ENCODE data around the gene CLOCK.

DNA sequence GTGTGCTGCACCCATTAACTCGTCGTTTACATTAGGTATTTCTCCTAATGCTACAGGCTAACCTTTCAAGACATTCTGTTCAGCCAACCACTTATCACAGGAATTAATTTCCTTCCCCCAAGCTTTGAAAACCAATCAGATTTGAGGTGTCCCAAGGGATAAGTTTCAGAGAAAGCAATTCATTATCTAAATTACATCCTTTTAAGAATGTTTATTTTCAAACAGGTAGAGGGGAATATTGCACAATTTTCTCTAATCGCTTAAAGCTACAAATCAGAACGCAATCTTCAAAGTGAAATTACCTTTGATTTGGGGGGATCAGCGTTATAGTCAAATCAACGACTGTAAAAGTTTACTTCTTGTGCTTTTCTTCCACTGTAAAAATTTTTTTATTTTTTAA, 1.6 kb downstream of the CLOCK start:
- TF ChIP-seq KLF8 (tag by site-specific recombination; IDR thresholded peaks at IDR 0.05), result no peak
- no peak for TF ChIP-seq HOXA7 (CRISPR knock-in tag; IDR thresholded peaks at IDR 0.05; ENCODE audit: borderline replicate concordance)
- TF ChIP-seq ZNF571 (tag by site-specific recombination; IDR thresholded peaks at IDR 0.05), result no peak
- no peak for TF ChIP-seq HOXD13 (CRISPR knock-in tag; IDR thresholded peaks at IDR 0.05; ENCODE audit: borderline replicate concordance)
- no peak for TF ChIP-seq ZFHX2 (tag by site-specific recombination; conservative IDR thresholded peaks at IDR 0.05)

All from HEK293 (cell line).